T follicular helper cell (primary cell): ENCODE data around the gene SGPL1.
"Not testable (repeated sequence)": the region's sequence is repeated elsewhere in the genome, so short reads cannot be mapped to it uniquely, and the experiment has no call there.

Experiments
- DNase-seq: peaks from one replicate; pipeline ENCODE4 v3.0.0-alpha.2; 2020; ENCODE audit warnings: low read depth
- total RNA-seq, 2 experiments: gene quantifications; one replicate each; lab custom pipeline; 2026; lab: John Stamatoyannopoulos, UW

Gene SGPL1, protein sequence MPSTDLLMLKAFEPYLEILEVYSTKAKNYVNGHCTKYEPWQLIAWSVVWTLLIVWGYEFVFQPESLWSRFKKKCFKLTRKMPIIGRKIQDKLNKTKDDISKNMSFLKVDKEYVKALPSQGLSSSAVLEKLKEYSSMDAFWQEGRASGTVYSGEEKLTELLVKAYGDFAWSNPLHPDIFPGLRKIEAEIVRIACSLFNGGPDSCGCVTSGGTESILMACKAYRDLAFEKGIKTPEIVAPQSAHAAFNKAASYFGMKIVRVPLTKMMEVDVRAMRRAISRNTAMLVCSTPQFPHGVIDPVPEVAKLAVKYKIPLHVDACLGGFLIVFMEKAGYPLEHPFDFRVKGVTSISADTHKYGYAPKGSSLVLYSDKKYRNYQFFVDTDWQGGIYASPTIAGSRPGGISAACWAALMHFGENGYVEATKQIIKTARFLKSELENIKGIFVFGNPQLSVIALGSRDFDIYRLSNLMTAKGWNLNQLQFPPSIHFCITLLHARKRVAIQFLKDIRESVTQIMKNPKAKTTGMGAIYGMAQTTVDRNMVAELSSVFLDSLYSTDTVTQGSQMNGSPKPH
- total RNA-seq, result 55.4 to 126 reads per million in 2 experiments

DNA sequence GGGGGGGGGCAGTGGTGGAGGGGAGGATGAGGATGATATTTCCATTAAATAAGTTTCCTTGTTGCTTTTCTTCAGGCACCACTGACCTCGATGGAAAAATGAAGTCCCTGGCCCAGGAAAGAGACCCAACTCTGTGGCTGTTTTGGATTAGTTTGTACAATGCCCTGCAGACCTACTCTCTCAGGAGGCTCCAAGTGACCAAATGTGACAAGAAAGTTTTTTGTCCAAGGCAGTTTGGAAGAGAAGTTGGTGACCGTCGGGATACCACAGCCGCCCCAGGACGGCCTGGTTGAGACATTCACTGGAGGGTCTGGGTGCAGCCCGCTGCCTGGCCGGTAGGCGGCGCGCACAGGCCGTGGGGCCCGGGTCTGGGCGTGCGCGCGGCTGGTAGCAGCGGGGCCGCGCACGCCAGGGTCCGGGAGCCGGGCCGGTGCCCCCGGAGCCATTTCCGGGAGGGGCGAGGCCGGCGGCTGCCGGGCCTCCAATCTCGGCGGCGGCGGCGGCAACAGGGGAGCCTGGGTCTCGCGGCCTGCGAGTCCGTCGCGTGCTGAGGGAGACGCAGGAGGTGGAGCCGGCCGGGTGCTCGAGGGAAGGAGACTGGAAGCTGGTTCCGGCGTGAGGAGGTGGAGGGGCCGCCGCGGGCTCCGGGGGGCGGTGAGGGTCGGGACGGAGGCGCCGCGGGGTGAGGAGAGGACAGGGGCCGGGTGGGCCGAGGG, at the start of gene SGPL1:
TSS of gene SGPL1 (plus strand) at position 445 of the 716 bp plus-strand sequence. CDS start 906 bp downstream, outside the sequence.
- peak; percentile 71 for DNase-seq

DNA sequence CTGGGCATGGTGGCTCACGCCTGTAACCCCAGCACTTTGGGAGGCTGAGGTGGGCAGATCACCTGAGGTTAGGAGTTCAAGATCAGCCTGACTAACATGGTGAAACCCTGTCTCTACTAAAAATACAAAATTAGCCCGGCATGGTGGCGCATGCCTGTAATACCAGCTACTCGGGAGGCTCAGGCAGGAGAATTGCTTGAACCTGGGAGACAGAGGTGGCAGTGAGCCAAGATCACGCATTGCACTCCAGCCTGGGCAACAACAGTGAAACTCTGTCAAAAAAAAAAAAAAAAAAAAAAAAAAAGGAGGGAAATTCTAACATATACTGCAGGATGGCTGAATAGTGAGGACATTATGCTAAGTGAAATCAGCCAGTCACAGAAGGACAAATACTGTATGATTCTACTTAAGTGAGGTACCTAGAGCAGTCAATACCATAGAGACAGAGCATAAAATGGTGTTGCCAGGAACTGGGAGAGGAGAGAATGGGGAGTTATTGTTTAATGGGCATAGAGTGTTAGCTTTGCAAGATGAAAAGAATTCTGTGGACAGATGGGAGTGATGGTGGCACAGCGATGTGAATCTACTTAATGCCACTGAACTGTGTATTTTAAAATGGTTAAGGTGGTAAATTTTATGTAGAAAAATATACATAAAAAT, 47.6 kb upstream of the SGPL1 start:
- not testable (repeated sequence) for DNase-seq

DNA sequence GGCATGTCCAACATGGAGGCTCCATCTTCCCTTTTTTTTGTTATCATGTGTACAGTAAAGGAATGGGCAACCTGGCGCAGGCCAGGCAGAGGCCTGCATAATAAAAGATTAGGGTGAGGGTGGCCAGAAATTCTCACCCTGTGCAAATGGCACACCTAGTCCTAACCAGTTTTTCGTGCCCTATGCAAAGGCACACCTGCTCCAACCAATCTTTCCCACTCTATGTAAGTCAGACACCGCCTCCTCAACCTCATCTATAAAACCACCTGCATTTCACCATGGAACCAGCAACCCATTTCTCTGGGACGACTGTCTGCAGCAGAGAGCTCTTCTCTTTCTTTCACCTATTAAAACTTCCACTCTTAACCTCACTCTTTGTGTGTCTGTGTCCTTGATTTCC, 46.6 kb upstream of the SGPL1 start:
- DNase-seq, result no peak

DNA sequence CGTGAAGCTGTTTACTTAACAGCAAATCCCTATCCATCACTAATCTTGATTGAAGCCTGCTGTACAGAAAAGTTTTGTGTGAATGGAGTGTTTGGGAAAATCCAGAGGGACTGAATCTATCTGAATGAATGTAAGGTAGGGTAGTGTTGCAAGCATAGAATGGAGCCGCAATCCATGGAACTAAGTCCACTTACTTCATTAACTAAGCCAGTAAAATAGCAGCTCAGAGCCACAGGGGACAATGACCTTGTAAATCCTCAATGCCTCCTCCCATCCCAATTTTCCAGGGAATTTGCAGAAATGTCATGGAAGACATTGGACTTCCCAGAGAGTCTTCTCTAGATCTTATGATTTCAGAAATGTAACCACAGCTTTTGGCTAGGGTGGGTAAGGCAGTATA, 45.7 kb upstream of the SGPL1 start:
- DNase-seq, result no peak

DNA sequence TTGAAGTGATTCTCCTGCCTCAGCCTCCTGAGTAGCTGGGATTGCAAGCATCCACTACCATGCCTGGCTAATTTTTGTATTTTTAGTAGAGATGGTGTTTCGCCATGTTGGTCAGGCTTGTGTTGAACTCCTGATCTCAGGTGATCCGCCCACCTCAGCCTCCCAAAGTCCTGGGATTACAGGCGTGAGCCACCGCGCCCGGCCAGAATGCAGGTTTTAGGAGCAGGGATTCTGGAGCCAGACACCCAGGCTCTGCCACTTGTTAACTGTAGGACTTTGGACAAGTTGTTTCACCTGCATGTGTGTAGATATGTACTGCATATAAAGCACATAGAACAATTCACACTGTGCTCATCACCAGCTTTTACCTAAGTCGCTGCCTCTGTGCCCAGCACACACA, 45.2 kb upstream of the SGPL1 start:
- not testable (repeated sequence) for DNase-seq

DNA sequence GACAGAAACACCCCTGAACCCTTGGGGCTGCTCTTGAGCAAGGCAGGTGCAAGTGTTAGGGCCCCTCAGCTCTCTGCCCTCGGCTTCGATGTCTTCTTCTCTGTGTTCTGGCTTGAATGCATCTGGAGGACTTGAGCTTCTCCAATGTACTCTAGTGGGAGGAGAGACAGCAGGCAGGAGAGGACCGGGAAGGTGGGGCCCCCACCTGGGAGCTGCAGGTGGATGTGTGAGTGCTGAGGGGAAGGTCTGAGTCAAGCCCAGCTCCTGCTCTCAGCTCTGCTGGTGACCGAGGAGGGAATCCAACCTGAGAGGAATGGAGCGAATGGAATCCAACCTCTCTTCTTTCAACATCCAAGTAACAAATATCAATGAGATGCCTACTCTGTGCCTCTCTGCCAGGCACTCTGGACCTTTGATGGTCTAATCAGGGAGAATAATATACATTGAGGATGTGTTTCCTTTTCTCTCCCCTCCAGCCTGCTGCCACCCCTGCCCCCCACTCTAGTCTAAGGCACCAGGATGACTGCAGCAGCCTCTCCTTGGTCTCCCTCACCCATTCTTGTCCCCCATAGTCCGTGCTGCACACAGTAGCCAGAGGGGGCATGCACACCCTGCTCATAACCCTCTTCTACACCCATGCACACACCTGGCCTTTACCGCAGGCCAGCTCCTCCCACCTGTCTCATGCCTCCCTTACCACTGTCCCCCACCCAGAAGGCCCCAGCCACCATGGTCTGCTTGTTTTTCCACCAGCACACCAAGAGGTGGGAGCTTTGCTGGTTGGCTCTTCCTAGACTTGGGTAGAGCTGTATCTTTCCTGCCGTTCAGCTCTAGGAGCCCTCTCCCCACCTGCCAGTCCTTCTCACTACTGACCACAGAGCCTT, 44.2 kb upstream of the SGPL1 start:
- DNase-seq, result no peak

DNA sequence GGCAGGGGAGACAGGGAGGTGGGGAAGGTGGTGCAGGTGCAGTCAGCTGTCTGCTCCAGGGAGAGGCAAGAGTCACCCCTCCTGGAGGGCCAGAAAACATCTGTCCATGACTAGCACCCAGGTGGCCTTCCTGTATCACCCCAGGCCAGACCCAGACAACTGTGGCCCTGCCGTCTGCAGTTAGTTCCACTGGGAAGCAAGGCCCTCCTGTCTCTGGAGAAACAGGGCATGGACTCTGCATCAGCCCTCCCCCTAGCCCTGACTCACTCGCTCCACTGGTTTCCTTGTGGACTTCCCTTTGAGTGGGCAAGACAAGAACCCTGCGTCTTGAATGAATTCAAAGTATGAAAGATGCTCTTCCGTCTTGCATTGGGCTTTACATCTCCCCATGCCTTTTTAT, 43.1 kb upstream of the SGPL1 start:
- no peak for DNase-seq

DNA sequence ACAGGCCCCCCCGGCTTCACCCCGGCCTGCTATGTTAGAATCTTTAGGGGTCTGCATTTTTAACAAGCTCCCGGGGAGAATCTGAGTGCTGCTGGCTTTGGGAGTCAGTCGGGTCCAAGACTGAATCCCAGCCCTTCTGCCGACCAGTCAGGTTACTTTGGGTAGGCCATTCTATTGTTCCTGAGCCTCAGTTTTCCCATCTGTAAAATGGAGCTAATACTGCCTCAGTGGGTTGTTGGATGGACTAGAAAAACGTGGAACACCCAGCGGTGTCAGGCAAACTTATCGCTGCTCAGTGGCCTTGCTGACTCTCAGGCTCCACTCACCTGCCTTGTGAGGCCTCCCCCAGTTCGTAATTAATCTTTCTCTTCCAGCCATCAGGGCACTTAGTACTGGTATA, 42.3 kb upstream of the SGPL1 start:
- no peak for DNase-seq

DNA sequence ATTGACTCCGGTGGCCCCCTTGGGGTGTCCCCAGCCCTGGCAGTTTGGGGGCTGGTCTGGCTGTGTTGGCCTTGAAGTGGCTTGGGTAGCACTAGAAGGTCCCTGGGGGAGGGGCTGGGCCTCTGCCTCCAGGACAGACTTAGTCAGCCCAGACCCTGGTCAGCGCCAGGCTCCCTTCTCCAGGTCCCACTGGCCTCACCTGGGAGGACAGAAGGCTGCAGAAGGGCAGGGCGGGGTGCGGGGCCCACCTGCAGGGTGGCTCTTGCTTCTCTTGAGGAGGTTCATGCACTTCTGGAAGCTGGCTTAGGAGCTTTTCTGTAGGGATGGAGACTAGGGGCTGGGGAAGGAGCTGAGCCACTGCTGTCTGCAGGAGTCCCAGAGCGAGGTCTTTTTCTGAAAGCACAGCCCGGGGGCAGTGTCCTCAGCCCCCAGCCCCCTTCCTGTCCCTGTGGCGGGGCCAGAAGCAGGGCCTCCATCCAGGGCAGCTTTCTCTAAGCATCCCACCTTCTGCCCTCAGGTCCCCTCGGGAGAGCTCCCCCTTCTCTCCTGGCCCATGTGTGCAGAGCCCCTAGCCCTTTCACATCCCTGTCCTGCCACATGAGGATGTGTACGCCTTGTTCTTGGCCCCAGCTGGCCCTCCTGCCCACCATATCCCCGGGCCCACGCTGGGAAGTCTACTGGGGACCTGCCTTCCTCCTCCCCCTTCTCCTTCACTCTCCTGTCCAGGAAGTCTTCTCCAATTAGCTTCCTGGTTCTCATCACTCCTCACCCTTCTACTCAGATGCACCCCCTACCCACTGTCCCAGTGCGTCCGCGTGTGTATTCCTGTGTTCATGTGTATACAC, 41.6 kb upstream of the SGPL1 start:
- DNase-seq, result no peak

DNA sequence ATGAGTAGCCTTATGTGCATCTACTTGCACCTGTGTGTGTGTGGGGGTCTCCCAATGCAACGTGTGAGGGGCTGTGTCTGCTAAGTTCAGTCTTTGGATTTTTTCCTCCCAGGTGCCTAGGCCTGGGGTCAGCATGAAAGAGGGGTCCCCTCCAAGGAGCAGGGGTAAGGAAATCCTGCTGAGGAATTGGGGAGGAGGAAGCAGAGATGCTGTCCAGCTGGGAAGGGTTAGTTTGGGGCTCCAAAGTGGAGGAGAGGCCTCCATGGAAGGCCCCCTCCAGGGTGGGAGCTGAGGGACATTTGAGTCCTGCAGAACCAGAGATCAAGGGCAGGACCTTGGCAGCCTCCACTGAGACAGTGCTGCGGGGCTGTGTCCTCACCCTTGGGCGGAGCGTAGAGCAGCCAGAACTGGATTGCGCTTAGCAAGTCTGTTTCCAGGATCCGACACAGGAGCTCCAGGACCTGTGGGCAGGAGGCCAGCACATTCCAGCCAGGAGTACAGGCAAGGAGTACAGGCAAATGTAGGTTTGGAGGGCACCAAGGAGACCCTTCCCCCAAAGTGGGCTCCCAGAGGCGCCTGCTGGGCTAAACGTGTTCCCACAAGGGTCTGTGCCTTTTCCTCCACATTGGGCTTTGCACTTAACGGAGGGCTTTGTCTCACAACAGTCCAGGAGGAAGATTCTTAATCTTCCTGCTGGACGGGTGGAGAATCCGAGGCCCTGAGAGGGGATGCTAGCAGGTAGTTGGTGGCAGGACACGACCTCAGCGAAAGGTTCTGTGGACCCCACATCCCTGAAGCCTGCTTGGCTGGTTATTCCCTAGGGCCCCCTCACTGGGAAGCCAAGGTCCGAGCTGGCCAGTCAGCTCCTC, 40.7 kb upstream of the SGPL1 start:
- DNase-seq, result no peak

DNA sequence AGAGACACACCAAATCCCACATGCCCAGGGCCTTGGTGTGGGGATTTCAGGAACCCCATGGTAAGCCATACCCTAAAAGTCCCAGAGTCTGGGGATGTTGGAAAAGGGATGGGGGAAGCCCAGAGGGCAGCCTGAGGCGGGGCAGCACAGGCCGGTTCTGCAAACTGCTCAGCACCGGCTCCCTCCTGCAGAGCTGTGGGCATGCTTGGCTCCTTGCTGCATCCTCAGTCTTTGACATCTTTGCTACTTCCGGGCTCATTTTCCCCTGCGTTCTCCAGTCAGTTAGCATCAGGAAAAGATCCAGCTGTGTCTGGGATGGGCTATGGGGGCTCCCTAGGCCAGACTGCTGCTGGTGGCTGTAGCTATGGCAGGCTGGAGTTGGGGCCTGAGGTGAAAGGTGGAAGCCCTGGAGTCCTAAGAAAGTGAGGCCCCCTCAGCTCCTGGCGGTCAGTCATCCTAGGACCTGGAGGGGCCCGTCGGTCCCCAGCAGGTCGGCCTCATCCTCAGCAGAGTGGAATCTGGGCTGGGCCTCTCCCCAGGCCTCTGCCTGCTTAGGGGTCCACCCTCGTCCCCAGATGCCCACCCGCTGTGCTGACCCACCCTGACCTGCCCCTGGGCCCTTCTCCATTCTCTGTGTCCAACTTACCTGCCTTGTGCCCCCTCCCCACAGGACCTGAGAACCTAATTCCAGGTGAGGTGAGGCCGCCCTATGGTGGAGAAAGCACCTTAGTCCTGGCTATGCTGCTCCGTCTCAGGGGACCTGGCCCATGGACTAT, 39.9 kb upstream of the SGPL1 start:
- no peak for DNase-seq

DNA sequence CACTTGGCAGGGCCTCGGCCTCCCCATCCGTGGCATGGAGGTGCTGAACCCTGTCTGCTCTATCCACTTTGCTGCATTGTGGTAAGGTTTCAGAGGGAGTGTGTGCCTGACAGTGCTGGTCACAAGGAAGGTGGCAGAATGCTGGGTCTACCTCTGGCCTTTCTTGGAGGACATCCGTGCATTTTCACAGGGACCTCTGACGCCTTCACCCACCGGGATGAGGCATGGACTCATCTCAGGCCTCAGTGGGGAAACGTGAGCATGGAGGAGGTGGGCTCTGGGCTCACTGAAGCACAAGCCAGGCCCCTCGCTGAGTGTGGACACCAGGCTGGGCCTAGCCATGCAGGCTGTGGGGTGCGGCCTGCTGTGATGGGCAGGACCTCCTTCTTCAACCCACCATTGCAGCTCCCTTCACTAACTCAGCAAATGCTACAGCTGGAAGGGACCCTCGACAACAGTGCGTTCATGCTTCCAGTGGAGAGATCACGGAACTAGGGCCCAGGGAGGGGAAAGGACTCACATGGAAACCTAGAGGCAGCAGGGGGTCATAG, 39.2 kb upstream of the SGPL1 start:
- no peak for DNase-seq

DNA sequence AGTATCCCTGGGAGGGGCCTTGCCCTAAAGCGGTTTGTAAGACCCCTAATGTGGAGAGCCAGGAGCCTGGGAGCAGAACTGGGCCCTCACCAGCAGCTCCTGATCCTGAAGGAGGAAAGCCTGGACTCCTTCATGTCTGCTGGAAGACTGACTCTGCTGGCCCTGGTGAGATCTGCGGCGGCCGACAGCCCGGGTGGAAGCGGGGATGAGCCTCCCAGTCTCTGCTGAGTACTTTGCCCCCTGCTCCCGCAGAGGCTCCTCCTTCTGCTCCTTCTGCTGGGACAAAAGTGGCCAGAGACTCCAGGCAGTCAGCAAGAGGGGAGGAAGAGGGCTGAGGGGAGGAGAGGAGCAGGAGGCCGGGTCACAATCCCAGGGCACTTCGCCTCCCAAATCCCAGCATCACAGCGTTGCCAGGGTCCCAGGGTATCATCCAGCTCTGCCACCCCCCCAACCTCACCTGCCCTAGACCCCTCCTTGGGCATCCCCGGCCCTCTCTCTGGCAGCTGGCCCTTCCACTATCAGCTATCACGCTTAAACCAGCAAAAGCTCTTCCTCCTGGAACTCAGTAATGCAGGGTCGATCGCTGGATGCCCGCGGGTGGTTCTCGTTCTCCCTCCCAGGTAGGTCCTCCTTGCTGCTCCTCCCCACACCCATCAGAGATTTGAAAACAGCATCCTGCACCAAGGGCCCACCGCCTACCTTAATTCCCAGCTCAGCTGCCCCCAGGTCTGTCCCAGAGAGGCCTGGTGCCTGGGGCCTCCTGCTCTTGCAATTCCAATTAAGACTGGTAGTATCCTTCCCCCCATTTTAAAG, 38.5 kb upstream of the SGPL1 start:
- DNase-seq, result no peak

DNA sequence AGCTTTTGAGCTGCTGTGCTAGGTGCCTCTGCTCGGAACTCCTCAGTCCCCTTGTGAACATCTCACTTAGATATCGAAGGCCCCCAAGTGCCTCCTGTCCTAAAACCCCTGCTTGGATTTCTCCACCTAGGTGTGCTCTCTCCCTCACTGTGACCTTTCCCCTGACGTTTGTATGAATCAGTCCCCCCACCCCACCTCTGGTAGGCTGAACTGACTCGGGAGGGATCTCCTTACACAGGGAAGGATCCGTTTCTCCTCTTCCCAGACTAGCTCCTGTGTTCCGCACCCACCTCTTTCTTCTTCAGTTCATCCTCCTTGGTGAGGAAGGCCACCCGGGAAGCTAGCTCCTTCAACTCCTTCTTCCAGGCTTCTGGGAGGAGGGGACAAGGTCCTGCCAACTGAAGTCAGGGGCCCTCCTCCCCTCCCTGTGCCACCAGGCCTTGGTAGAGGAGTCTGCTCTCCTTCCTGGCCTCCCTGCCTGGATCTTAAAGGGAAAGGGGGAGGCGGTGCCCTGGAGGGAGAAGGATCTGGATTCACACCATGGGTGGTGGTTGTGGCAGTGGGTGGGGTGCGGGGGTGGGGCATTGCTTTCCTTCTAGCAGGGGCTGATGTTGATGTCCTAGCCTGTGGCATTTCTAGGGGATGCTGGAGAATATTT, 37.4 kb upstream of the SGPL1 start:
- DNase-seq, result no peak

DNA sequence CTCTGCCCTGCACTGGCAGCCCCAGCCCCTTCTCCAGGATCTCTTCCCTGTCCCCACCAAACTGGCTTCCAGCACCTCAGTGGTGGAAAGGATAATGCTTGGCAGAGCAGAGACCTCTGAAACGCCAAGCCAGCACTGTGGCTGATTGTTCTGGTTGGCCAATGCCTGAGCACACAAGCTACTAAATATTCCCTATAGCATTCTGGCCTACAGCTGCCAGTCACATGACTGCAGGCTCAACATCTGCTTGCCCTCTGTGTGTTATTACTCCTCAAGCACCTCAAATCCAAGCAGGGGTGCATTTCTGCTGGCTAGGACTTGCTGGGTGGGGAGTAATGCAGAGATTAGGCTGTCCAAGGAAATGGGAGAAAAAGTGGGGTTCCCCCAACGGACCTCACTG, 36.7 kb upstream of the SGPL1 start:
- no peak for DNase-seq

DNA sequence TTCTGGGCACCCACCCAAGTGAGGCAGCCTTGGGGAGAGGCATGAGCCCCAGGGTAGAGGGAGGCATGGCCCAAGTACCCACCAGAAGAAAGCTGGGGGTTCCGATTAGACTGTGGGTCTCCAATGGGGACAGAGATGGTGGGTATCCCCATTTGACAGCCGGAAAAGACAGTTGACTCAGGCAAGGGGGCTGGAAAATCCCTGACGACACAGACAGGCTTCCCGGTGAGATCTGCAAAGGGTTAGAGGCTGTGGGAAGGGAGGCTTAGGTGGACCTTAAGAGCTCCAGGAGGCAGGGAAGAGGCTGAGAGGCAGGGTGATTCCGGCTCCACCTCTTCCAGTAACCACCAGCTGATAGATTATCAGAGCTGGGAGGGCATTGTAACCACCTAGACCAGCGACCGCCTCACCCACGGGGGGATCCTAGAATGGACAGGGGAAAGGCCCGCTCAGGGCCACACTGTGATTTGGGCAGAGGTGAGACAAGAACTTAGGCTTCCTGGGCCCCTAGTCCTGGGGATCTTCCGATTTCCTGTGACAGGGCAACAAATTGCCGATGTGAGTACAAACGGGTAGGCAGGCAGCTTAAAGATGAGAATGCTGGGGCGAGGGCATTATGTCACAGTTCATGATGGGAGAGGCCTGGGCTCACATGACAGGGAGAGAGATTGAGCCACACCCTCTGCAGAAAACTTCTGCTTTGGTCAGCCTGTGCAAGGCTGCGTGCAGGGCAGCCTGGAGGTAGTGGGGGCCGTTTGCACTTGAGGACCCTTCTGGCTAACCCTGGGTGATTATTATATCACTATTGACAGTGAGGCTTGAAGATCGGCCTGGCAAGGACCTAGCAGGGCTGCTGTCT, 36.0 kb upstream of the SGPL1 start:
- no peak for DNase-seq
